AG04450 (cell line): Measurements from ENCODE around the gene EHF. TPM values are rescaled to one million over a fixed set of nuclear protein-coding genes. Genes with fewer than 3 reads are reported as not detected.

Experiments used
- CTCF ChIA-PET: fragments of 300-600, 350-600 bp; formaldehyde crosslinking; extraction: SDS; loops from one replicate; lab custom pipeline; 2022; ENCODE audit warnings: antibody characterized with exemption, inconsistent platforms; lab: Charles Lee
- POLR2A ChIA-PET: fragments of 350-600 bp; formaldehyde crosslinking; extraction: SDS; loops from one replicate; lab custom pipeline; 2021; ENCODE audit warnings: antibody characterized with exemption, inconsistent platforms; lab: Yijun Ruan, JAX
- DNase-seq: peaks from one replicate; pipeline ENCODE4 v3.0.0-alpha.2; 2011; ENCODE audit warnings: low read depth, low spot score
- H3K27ac ChIP-seq: one replicate; pipeline ENCODE4 v1.5.1; 2012; ENCODE audit warnings: low read depth, low read length, control low read depth
- H3K27me3 ChIP-seq: one replicate; pipeline ENCODE4 v1.6.0; 2012; ENCODE audit warnings: low read length; ENCODE audit not compliant: control insufficient read depth, insufficient read depth
- H3K4me3 ChIP-seq: 2 replicates; pipeline ENCODE4 v1.5.1; 2011; ENCODE audit warnings: mild to moderate bottlenecking, low read depth, low read length, control low read depth
- H3K9me3 ChIP-seq: 2 replicates; pipeline ENCODE4 v1.5.1; 2012; ENCODE audit warnings: low read length; ENCODE audit not compliant: control insufficient read depth, insufficient read depth
- polyA plus RNA-seq: library from polyadenylated mRNA; depleted of rRNA; stranded (reverse); fragments of >200 nt; gene quantifications from 2 replicates; pipeline ENCODE4 v1.2.3, GENCODE V29; 2011
- TF ChIP-seq, protein P1 (sequence below): IDR thresholded peaks from 2 replicates; pipeline ENCODE4 v1.5.1; 2011; ENCODE audit warnings: low read depth, low read length, control low read depth, inconsistent platforms

EHF gene
- polyA plus RNA-seq, 1 experiment: 0.05 TPM

- Histone ChIP-seq H3K27ac (no peak overlapping the region), H3K27me3 (no peaks in the 10 kb centered on the region), H3K9me3 (no peaks in the 10 kb centered on the region), H3K4me3 (no peak overlapping the region)
- CTCF ChIA-PET: interaction anchor here (3.2 kb wide), 1 partner anchor 289 kb away, joined by 16 read pairs; no protein-coding TSS in a partner anchor
- POLR2A ChIA-PET: no interaction called here
- no peak for DNase-seq
- TF ChIP-seq, protein P1, sequence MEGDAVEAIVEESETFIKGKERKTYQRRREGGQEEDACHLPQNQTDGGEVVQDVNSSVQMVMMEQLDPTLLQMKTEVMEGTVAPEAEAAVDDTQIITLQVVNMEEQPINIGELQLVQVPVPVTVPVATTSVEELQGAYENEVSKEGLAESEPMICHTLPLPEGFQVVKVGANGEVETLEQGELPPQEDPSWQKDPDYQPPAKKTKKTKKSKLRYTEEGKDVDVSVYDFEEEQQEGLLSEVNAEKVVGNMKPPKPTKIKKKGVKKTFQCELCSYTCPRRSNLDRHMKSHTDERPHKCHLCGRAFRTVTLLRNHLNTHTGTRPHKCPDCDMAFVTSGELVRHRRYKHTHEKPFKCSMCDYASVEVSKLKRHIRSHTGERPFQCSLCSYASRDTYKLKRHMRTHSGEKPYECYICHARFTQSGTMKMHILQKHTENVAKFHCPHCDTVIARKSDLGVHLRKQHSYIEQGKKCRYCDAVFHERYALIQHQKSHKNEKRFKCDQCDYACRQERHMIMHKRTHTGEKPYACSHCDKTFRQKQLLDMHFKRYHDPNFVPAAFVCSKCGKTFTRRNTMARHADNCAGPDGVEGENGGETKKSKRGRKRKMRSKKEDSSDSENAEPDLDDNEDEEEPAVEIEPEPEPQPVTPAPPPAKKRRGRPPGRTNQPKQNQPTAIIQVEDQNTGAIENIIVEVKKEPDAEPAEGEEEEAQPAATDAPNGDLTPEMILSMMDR: no peak
Observed at GRCh38 chr11:34603129-34604001, 17.5 kb upstream of the EHF start.

DNA sequence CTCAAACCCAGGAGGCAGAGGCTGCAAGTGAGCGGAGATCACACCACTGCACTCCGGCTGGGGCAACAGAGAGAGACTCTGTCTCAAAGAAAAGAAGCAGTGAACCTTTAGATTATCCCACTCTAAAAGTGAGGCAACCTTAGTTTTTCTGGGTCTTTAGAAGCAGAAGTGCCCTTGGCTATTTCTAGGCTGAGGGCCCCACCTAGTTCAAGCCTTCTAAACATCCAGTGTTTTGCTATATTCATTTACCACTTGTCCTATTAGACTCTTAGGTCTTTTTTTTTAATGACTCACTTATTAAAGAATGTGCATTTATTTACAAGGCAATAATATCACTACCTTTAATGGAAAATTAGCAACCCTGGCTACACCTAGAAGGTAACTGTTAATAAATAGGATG lies 16.7 kb upstream of the EHF start:
- Histone ChIP-seq H3K9me3 (no peaks in the 10 kb centered on the region), H3K4me3 (no peak overlapping the region), H3K27me3 (no peaks in the 10 kb centered on the region), H3K27ac (no peak overlapping the region)
- ChIA-PET POLR2A (no interaction called here), CTCF (no interaction called here)
- DNase-seq: no peak
- TF ChIP-seq, protein P1: no peak

DNA sequence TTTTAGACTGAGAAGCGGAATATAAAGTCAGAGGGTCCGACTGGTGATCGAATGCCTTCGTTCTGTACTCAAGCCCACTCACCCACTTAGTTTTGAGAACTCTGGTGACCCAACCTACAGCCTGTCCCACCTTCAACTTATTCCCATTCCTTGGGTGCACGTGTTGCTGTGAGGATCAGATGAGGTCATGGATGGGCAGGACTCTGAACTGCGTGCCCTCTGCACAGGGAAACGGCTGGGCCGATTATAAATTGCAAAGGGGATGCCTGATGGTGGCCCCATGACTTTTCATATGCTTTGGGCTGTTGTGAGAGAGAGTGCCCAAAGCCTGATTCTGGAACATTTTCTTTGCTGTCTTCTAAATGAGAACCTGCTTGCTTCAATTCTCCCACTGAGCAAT lies 16.0 kb upstream of the EHF start:
- Histone ChIP-seq H3K4me3 (no peak overlapping the region), H3K27ac (no peak overlapping the region), H3K9me3 (no peaks in the 10 kb centered on the region), H3K27me3 (no peaks in the 10 kb centered on the region)
- TF ChIP-seq, protein P1: no peak
- ChIA-PET CTCF (no interaction called here), POLR2A (no interaction called here)
- no peak for DNase-seq

DNA sequence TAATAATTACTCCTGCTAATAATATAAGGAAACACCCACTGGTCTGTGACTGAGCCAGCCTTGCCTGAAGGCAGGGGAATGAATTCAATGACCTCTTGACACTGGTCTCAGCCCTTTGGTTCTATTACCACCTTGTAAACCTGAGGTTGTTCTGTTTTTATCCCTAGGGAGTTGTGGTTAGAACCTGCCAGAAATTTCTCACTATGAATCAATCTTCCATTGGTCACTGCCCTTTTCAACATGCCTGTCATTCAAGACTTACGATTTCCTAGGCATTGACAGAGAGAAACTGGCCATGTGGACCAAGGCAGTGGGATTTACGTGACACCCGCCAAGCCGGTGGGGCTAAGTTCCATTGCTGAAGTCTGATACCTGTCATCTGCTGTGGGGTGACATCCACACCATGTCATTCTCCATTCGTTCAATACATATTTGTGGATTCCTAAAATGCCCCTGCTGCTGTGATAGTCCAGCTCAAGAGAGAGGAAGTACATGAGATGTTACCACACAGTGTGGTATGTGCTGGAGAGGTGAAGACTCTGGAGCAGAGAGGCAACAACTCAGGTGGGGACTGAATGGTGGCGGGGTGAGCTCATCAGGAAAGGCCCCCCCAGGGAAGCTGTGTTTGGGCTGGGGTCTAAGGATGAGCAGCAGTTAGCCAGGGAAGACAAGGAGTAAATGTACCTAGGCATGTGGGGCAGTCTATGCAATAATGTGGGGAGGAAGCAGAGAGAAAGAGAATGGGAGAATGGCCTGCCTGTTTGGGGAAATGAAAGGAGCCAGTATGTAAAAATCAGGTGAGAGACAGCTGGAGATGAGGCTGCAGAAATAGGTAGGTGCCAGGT lies 15.2 kb upstream of the EHF start:
- Histone ChIP-seq H3K27me3 (no peaks in the 10 kb centered on the region), H3K4me3 (no peak overlapping the region), H3K9me3 (no peaks in the 10 kb centered on the region), H3K27ac (no peak overlapping the region)
- CTCF ChIA-PET: no interaction called here
- DNase-seq: no peak
- POLR2A ChIA-PET: no interaction called here
- TF ChIP-seq, protein P1: no peak
